RKO (cell line): ENCODE data around the gene SORCS2.
"Not testable (repeated sequence)": the region's sequence is repeated elsewhere in the genome, so short reads cannot be mapped to it uniquely, and the experiment has no call there.

ENCODE experiments used
- DNase-seq: peaks from one replicate; pipeline ENCODE4 v3.0.0-alpha.2; 2016; ENCODE audit warnings: low spot score

SORCS2 gene

DNA sequence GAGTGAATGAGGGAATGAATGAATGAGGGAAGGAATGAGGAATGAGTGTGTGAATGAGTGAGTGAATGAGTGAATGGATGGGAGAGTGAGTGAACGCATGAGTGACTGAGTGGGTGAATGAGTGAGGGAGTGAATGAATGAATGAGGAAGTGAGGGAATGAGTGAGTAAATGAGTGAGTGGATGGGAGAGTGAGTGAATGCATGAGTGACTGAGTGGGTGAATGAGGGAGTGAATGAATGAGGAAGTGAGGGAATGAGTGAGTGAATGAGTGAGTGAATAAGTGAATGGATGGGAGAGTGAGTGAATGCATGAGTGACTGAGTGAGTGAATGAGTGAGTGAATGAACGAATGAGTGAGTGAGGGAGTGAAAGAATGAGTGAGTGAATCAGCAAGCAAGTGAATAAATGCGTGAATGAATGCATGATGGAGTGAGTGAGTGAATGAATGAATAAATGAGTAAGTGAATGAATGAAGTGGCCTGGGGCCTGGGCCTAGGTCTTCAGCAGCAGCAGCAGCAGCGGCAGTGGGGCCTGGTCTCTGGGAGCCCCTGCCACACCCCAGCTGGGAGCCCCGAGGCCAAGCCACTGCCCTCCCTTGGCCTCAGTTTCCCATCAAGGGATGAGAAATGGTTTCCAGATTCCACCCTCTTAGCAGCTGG is 258.6 kb downstream of the SORCS2 start:
- no peak for DNase-seq

- DNase-seq = no peak
These were observed 259.1 kb downstream of the SORCS2 start for GRCh38 chr4:7451434-7451789.

DNA sequence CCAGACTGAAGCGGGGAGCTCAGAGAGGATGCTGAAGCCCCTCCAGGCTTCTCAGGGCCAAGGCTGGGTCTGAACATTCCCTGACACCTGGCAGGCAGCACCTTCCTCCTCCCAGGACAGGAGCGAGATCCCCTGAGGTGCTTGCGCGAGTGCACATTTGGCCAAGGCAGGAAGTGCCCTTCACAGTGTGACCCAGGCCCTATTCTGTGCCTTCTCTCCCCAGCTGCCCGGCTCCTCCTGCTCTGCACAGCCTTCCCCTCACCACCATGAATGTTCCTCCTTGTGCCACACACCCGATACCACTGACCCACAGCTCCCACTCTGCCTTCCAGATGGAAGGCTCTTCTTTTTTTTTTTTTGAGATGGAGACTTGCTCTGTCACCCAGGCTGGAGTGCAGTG is 259.5 kb downstream of the SORCS2 start:
- no peak for DNase-seq

- DNase-seq = not testable (repeated sequence)
These were observed 260.5 kb downstream of the SORCS2 start for GRCh38 chr4:7452802-7453201.

- DNase-seq = no peak
These were observed 265.1 kb downstream of the SORCS2 start for GRCh38 chr4:7457201-7458065.

- DNase-seq = no peak
These were observed 265.7 kb downstream of the SORCS2 start for GRCh38 chr4:7458066-7458425.

DNA sequence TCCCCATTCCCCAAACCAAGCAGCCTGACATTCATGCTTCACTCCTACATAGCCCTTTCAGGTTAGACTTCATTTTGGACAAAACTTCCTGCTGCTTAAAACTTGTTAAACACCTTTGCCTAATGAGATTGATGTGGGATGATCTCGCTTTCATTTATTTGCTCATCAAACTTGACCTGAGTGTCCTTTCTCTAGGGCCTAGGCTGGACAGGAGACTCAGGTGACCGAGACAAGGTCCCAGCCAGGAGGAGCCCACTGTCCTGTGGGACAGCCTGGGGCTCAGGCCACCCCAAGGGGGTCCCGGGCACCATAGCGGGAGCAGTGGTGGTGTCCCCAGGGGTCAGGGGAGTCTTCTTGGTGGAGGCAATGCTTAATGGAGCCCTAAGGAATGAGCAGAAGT is 266.1 kb downstream of the SORCS2 start:
- DNase-seq = no peak

- no peak for DNase-seq
These were observed 267.1 kb downstream of the SORCS2 start for GRCh38 chr4:7459471-7459870.

DNA sequence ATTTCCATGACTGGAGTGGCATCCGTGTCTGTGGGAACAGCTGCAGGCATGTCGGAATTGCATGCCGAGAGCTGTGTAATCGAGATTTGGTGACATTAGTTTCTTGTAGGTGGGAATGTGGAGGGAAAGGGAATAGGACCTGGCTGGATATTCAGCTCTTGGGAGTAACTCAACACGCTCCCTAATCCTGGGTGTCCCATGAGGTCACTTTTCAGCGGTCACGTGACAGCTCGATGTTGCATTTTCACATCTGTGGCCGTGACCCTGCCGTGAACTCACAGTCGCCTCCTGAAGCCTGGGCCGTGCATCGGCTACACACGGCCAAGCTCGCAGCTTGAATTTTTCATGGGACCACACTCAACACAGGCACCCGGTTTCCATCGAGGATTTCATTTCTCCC is 268.2 kb downstream of the SORCS2 start:
- DNase-seq = no peak

- DNase-seq = no peak
These were observed 268.9 kb downstream of the SORCS2 start for GRCh38 chr4:7461230-7461629.

DNA sequence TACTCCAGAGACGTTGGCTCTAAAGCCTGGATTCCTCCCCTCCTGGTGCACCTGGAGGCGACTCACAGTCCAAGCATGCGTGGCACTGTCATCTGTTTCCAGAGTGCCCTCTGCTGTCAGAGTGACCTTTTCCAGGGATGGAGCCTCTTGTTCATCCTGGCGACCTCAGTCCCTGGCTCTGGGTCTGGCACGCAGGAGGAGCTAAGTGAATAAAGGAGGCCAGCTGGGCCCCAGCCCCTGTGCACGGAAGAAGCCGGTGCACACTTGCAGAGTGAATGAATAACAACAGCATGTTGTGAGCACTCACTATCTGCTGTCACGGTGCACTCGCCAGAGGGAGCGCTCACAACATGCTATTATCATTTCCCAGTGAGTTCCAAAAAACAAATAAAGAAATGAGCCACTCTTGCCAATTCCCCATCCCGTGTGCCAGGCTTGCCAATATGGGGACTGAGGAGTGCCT is 270.2 kb downstream of the SORCS2 start:
- DNase-seq = peak; percentile 18

DNA sequence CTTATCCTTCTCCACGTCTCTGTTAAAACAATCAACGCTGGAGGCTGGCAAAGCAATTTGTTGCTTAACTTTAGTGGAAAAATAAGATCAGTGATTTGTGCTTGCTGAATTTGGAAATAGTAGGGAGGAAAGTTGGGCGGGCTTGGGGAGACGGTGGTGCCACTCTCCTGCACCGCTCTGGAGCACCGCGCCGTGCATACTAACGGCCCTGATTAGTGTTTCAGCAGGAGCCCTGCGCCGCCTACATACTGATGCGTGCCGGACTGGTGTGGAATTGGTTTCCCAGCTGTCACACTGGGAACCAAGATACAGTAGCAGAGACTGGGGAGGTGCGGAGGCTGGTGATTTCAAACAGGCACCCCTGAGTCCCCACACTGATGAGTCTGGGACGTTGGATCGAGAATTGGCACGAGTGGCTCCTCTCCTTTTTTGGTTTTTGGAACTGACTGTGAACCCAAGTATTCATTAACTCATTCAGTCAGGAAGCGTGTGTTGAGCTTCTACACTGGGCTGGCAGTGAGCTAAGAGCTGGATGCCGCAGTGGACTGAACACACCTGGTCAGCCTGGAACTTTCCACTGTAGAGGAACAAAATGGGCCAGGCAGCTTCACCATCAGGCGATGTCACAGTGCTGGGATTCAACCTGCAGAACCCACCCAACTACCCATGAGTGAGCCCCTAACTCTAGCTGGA is 271.4 kb downstream of the SORCS2 start:
- DNase-seq = no peak

- DNase-seq = no peak
These were observed 271.9 kb downstream of the SORCS2 start for GRCh38 chr4:7464259-7464655.

DNA sequence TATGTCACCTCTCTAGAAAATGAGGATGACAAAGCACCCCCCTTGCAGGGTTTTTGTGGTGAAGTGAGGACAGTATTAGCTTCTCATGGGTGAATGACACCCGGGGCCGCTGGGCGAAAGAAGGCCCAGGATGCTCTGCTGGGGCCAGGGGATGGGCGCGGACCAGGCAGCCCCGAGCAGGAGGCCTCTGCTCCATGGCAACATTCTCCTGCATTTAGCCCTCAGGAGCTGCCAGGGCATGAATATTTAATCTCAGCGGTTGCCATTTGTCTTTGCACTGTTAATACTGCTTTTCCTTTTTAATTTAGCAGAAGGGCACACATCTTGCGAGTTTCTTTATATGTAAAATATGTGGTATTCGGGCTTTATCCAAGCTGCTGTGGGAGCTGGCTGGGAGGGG is 272.7 kb downstream of the SORCS2 start:
- DNase-seq = no peak

DNA sequence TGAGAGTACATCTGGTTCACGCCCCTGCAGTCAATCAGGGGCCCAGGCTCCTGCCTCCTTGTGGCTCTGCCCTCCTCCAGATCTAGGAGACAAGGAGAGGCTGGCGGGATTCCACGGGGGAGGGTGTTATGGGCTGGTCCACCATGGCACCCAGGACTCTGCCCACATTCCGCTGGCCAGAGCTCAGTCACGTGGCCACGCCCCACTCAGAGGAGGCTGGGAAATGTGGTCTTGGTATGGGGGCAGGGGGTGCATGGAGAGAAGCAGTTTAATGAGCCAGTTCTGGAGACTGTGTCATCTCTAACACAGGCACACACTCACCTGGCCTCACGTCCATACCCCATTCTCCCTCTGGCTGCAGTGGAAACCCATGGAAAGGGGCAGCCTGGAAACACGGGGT is 273.9 kb downstream of the SORCS2 start:
- no peak for DNase-seq

- no peak for DNase-seq
These were observed 274.6 kb downstream of the SORCS2 start for GRCh38 chr4:7466904-7467303.

DNA sequence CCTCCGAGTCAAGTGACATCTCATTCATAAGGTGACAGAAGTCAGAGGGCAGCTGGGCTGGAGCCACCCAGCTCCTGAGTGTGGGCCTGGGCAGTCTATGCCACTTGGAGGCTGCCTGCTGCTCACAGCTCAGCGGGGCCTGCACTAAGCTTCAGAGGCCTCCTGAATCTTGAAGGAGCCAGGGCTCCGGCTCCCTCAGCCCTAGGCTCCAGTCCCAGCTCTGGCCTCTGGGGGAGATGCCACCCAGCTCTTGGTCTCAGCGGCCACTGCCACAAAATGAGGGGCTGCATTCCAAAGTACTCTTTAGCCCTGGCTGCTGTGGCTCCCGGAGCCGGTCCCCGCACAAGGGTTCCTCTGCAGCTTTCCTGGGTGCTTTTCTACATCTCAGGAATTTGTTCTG is 275.1 kb downstream of the SORCS2 start:
- DNase-seq = no peak

GRCh38 chr4:7469023-7469422 is 276.7 kb downstream of the SORCS2 start:
- DNase-seq = no peak

- no peak for DNase-seq
These were observed 277.8 kb downstream of the SORCS2 start for GRCh38 chr4:7470111-7470510.

DNA sequence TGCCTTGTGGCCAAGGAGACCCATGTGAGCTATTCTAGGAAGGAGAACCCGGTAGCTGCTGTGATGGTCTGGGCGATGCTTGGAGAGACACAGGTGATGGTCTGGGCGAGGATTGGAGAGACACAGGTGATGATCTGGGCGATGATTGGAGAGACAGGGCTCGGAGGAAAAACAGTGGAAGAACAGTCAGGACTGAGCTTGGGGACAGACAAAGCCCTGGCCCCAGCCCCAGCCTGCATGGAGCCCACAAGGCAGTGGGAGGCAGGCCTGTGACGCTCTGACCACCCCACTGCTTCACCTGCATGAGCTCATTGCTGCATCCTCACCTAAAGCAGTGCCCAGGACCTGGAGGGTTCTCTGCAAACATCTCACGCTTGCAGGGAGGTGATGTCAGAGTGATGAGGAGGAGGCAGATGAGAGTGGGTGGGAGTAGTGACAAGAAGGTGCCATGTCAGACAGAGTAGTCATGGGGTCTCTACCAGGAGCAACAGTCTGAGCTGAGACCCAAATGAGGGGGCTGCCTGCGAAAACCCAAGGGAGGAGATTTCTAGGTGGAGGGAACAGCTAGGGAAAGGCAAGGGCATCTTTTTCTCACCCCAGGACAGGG is 278.3 kb downstream of the SORCS2 start:
- no peak for DNase-seq

DNA sequence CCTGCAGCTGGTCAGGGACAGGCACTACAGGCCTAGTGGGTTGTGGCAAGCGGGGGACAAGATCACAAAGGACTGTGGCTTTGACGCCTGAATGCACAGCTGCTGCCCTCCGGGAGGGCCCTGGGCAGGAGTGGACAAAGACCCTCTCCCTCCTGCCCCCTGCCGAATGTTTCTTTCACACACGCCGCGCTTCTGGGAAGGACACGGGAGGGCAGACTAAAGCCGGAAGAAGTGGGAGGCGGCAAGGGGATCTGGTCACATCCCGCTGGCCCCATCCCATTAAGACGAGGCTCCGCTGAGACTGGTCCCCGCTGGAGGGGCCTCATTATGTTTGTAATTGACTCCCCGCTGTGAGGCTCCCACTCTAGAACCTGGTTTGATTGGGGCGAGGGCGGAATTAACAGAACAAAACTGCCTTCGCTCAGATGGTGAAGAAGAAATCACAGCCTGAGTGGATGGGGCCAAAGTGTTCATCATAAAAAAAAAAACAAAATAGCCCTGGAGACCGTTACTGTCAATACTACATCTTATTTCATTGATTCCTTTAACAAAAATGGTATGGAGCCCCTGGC is 280.2 kb downstream of the SORCS2 start:
- no peak for DNase-seq

DNA sequence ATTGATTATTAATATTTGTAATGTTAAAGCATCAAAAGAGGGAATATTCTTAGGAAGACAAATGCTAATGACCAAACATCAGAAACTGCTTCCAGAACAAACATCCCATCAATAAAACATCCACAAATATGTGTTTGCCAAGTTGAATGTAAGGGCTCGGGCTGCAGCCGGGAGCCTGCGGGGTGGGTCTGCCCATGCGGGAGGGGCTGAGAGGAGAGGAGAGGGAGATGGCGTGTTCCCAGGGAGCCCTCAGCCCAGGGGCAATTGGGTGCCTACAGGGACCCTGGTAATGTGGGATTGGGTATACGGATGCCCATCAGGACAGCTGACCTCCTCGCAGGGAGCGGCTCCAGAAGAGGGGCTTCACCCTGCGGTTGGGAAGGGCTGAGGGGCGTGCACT is 280.7 kb downstream of the SORCS2 start:
- DNase-seq = no peak
